GM11168 (cell line): ENCODE data around the gene BRSK2.

ENCODE experiments used
- in situ Hi-C: fragments of 300-500 bp; cut with MboI; formaldehyde crosslinking; loops from one replicate; pipeline ENCODE4 v1.12.0; 2022; ENCODE audit warnings: low sequenced_read_pairs; ENCODE audit not compliant: unreplicated experiment

The BRSK2 gene

DNA sequence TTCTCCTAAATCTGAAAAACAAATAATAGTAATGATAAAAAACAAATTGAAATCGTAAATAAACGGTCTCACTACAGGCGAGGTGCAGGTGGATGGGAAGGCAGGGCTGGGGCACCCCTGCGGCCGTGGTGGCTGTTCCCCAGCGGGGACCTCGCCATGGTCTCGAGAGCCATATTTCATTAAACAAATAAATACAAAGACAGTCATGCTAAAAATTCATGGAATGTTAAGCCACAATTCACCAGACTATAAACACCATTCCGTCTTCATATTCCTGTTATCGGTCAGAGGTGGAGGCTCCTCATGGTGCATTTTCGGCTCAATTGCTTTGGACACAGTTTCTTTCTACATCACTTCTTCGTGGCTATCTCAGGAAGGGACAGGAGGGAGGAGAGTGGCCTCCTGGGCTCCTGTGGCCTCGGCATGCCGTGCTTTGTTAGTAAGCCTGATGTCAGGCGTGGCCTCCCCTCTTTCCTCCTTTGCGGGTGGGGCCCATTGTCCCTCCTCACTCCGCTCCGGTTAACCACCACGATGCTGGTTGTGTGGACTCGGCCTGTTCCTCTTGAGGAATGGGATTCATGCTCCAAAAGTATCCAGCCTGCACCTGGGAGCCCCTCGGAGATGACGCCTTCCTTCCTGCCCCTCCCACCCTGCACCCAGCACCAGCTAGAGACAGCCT, 16.1 kb upstream of the BRSK2 start:
- in situ Hi-C loops: no loop called here

DNA sequence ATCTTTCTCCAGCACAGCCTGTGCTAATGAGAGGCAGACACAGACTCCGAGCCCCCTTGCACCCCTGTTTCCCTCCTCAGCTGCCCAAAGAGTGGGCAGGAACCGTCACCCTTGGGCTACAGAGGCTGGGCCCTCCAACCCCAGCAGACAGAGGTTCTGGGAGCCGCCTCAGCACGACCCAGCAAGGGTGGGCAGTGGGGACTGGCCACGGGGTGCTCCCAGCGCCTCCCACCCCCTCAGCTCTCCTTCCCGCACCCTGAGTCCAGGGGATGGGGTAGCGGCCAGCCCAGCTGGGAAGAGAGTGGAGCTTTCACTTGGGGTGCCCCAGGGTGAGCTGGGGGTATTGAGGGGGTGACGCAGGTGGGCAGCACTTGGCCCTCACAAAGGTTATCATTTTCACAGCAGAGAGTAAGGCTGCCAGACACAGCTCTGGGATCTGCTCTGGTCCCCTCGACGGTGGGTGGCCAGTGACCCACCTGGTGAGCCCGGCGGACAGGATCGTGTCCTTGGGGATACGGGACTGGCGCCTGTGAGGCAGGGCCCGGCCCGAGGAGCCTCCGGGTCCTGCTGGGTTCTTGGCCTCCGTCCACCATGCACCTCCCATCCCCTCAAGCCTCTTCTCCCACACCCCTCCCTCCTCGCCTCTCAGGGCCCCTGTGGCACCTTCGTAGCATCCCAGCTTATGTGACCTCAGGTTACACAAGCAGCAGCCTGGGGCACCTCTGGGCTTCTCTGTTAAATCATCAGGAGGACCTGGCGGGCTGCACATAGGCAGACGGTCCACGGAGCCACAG, 14.4 kb upstream of the BRSK2 start:
- in situ Hi-C loops: no loop called here

DNA sequence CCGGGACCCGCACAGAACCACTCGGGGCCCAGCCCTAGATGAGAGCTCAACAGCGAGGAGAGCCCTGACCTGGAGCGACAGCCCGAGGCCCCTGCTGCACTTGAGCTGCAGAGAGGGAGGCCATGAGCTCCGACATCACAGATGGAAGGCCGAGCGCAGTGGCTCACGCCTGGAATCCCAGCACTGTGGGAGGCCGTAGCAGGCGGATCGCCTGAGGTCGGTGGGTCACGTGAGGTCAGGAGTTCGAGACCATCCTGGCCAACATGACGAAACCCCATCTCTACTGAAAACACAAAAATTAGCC, 13.8 kb upstream of the BRSK2 start:
- in situ Hi-C loops: no loop called here

DNA sequence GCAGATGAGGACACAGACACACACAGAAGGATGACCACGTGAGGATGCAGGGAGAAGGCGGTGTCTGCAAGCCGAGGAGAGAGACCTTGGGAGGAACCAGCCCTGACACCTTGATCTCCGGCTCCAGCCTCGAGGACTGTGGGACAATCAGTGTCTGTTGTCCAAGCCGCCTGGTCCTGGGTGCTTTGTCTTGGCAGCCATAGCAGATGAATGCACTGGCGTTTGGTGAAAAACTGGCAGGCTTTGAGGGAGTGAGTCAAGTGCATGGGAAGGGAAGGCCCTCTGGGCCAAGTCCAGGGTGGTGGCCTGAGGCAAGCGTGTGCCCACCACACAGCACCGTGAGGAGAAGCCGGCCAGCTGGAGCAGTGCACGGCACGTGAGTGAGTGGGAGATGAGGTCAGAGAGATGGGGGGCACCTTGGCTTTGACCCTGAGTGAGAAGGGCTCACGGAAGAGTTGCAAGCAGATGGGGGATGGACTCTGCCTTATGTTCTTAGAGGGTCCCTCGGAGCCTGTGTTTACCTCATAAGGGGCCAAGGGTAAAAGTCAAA, 12.4 kb upstream of the BRSK2 start:
- in situ Hi-C loops: no loop called here

DNA sequence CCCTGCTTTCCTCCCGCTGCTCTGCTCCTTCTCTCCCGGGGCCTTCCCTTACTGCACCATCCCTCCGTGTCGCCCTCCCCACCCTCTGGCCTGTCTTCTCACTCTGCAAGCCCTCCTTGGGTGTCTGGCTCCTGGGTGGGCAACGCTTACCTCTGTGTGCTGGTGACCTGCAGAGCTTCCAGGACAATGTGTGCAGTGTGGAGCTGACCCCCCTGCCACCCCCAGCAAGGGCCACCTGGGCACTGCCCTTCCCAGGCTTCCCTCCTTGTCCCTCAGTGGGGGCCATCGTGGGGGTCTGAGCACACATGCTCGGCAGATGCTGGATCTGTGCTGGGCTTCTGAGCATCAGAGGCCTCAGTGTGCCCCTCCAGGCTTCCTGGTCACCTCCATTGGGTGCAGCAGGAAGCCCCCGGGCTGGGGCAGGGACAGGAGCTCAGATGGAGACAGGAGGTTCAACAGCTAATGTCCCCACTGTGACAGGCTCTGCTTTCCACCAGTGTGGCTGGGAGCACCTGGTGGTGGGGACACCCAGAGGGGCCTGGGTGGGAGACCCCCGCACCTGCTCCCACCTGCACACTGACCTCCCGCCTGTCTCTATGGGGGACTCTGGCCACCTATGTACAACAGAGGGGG, 7.8 kb upstream of the BRSK2 start:
- in situ Hi-C loops: no loop called here

DNA sequence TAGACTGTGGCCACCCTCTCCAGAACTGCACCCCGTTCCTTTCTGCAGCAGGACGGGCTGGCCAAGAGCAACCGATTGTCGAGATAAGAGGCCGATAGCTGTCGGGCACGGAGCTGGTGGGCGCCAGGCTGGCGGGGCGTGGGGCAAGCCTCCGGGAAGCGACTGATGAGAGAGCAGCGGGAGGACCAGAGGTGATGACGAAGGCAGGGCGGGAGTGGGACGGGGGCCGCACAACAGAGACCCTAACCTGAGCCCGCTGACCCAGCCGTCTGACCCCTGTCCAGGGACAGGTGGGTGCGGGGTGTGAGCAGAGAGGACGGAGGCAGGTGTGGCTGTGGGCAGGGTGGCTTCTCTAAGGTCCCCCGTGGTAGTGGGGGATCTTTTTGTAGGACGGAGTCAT, 7.3 kb upstream of the BRSK2 start:
- in situ Hi-C loops: no loop called here

DNA sequence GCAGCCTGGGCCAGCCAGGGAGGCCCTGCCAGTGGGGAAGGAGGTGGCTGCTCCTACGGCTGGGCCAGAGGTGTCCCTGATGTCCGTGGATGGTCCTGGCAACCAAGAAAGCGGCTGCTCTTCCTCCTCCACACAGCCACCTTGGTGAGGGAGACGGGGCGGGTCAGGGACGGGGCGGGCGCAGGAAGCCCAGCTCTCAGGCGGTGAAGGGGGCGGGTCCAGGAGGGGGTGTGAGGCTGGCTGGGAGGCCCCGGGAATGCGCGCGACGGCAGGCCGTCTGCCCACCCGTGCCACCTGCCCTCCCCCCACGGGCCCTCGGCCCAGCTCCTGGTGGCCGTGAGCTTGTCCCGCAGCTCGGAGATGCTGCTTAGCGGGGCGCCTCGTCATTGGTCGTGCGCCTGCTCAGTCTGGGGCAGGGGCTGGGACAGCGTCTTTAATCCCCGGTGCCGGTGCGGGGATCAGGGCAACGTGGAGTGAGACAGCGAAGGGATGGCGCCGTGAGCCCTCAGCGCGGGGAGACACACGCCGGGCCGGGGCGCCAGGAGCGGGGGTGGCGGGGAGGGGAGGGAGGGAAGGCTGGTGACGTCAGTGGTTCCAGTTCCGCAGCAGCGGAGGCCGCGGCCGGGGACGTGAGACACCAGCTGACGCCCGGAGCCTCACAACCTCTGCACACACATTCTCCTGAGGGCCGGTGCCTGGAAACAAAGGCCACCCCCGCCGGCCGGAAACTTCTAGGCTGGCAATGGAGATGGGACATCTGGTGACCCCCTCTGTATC, 6.7 kb upstream of the BRSK2 start:
- in situ Hi-C loops: no loop called here

DNA sequence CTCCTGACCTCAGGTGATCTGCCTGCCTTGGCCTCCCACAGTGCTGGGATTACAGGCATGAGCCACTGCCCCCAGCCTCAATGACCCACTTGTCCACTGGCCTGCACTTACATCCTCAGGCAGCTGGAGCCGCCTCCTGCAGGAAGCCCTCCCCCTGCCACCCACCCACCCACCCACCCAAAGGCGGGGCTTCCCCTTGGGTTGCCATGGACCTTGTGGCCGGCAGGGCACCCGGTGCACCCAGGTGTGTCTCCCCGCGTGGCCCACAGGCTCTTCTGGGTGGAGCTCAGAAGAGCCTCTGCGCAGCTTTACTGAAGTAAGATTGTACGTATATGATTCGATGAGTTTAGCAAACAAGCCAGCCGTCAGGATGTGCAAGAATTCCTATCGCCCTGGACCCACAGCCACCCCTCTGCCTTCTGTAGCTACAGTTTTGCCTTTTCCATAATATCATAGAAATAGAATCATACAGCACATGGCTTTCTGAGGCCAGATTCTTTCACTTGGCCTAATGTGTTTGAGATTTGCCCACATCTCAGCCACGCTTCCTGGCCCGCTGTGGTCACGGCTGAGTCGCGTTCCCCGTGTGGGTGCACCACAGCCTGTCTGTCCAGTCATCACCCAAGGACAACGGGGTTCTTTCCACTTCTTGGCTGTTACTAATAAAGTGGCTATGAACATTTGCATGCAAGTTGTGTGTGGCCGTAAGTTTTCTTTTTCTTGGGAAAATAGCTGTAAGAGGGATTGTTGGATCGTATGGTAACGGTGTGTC, 5.3 kb upstream of the BRSK2 start:
- in situ Hi-C loops: no loop called here

DNA sequence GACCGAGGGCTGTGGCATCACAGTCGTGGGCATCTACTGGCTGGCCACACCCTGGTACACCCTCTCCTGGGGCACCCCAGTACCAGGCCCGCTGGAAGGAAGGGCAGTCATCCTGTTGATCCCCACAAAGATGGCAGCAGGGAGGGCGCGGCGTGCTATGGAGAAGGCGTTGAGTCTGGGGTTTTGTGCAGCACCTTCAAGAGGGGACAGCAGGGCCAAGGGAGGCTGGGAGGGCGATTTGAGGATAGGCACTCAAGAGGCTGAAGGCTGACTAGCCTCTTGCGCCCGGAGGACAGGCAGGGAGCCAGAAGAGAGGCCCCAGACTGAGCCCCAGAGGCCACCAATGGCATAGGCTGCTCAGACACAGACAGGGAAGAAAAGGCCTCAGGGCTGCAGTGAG, 2.2 kb upstream of the BRSK2 start:
- in situ Hi-C loops: no loop called here

DNA sequence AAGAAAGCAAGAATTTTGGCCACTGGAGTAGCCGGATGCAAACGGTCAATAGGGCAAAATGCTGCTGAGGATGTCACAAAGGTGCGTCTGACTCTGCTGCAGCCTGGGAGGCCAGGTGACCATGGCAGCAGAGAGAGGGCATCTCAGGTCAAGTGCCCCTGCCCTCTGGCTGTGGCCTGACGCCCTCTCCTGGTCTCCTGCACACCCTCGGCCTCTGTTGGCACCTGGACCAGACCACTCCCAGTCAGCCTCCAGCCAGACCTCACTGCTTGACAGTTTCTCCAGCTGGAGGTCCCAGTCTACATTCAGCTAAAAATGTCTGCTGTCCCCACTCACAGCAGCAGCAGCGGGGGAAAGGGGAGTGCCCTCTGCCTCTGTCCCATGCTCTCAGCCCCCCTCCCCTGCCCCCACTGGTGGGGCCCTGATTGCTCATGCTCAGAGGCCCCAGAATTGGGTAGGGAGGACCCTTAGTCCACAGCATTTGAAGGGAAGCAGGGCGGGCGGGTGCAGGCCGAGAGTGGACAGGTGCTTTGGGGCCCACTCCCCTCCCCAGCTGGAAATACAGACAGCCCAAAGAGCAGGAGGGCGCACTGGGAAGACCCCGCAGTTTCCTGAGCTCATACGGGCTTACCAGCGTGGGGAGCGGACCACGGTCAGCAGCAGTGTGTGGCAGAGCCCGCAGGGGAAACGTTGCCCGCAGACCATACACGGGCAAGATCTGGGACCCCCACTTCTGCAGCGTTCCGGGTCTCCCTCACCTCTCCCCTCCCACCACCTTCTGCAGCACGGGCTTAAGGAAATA, 1.6 kb upstream of the BRSK2 start:
- in situ Hi-C loops: no loop called here

DNA sequence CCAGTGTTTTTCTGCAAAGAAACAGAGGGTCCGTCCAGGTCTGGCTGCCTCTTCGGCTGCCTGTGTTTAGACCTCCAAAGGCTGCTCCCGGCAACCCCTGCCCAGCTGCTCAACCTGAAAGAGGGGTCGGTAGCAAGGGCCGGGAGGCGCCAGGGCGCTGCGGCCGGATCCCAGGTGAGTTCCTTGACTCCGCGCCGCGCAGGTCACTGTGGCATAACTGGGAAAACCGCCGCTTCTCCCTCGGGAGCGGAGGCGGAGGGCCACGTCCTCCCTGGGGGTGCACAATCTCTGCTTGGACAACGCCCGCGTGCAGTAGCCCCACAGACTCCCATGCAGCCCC, 1.0 kb upstream of the BRSK2 start:
- in situ Hi-C loops: no loop called here

DNA sequence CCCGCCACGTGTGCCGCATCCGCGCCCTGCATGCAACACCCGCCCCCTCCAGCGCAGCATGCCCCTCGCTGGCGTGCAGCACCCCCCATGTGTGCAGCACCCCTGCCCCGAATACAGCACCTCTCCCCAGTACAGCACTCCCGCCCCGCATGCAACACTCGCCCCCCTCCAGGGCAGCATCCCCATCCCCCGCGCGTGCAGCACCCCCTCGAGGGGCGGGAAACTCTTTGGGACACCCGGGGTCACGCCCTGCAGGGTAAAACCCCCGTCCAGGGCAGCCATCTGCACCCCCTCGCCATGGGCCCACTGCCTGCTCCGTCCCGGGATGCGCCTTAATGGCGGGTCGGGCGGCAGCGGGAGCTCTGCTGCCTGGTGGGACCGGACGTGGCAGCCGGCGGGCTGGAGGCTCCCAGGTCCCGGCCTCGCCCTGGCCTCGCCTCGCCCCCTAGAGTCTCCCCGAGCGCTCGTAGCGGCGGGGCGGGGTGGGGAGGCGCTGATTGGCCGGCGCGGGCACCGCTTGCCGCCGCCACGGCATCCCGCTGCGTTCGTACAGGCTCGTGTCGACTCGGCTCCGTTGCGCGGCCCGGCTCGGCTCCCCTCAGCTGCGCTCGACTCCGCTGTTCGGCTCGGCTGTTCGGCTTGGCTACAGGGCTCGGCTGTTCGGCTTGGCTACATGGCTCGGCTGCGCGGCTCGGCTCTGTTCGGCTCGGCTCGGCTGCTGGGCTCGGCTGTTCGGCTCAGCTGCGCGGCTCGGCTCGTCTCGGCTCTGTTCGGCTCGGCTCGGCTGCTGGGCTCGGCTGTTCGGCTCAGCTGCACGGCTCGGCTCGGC, 417 bp upstream of the BRSK2 start:
- in situ Hi-C loops: no loop called here

DNA sequence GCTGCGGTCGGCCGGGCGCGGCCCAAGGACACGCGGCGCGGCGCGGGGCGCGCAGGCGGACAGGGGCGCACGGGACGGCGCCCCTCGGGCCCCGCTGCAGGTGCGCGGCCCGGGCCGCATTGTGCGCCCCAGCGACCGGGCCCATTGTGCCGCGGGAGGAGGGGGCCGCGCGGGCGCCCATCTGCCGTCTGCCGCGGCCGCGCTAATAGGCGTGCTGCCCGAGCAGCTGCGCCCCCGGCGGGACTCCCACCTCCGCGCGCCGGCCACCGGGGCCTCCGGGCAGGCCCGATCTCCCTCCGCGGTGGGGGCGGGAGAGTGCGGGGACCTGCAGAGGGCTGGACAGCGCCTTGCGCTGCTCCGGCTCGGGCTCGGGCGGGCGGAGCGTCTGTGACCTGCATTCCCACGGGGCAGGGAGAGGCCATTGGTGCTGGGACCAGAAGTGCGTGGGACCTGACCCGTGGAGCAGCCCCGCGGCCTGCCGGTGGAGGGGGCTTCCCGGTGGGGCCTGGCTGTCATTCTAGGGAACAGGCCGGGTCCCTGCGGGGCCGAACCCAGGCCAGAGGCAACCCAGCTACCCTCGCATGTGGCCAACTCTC, 933 bp downstream of the BRSK2 start:
- in situ Hi-C loops: no loop called here

DNA sequence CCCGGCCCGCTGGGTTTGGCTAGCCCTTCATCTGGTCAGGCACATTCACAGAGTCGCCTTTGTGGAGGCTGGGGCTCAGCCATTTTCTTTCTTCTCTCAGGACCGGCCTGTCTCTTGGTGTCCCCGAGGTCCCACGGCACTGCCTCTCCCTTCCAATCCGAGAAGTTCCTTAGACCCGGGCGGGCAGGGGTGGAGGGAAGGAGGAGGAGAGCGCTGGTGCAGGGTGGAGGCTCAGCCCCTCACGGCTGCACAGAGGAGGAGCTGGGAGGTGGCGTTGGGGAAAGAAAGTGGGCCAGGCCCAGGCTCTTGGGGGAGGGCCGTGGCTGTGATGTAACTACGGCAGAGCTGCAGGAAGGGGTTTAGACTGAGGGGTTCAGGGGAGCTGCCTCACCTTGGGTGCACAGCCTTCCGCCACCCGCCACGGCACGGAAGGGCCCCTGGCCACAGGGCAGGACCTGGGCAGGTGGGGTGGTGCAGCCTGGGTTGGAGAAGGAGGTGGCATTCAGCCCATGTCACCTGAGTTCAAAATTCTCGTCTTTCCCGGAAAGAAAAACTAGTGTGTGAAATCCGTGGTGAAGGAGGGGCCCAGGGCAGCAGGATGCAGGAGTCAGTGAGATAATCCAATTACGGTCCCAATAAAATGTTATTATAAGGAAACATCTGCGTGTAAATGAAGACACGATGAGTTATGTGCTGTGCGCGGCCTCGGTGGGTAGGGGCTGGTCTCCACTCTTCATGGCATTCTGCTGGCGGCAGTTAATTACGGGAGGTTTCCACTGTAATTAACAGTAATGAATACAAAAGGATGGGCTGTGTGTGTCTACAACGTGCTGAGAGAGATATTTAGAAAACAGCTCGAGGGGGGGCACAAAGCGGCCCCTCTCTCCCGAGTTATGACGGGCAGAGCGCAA, 1.7 kb downstream of the BRSK2 start:
- in situ Hi-C loops: no loop called here

DNA sequence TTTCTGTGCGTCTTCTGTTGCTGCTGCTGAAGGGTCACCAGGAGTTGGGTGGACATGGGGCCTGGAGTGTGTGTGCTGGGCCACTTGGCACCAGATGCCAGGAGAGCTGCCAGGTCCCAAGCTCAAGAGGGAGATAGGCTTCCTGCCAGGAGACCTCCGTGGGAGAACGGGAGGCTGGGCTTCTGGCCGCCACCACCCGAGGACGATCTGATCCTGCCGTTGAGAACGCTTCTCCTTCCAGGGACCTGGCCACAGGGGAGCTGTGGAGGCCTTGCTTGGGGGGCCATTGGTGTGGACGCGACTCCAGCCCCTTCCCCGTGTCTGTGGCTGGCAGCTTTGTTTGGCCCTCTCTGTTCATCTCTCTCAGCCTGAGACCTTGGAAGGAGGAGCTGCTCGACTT, 2.4 kb downstream of the BRSK2 start:
- in situ Hi-C loops: no loop called here

DNA sequence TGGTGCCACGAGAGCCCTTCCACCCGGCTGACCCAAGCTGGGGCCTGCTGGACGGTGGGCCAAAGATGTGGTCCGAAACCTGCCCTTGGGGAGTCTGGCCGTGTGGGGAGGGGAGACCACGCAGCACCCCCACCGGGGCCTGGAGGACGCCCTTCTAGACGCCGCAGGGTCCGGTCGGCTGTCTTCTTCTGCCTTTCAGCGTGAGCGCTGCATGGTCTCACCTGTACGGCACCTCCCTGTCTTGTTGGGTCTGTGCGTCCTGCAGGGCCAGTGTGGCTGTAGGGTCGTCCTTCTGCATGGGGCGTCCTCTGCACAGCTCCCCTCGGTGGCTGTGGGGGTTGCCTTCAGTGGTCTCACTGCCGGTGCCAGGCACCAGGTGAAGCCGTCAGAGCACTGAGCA, 2.8 kb downstream of the BRSK2 start:
- in situ Hi-C loops: no loop called here

DNA sequence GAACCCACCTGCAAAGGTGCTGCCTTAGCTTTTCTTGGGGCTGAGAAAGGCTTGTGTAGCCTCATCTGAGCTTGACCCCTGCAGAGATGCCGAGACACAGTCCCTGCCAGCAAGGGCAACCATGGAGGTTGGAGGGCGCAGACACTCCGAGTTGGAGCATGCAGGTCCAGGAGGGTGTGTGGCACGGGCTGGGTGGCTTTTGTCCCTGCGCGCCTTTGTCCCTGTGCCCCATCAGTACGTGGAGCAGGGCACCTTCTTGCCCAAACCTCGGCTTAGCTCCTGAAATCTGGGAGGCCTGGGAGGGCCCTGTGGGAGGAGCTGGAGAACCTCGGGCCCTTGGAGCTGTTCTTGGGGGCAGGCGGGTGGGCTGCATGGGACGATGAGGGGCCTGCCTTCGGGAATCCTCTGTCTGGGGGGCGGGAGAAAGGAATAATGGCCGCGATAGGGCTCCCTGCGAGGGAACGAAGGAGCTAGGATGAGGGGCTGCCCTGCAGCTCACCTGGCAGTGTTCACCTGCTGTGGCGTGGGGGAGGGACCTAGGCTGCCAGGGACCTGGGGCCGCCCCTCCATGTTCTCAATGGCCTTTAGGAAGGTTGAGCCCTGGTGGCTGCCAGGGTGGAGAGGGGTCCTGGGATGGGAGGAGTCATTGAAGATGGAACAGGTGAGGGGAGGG, 3.4 kb downstream of the BRSK2 start:
- in situ Hi-C loops: no loop called here
